GM13976 (cell line): Measurements from ENCODE around the gene C22orf23.

Source experiments
- DNase-seq: peaks from one replicate; pipeline ENCODE4 v3.0.0; 2012; ENCODE audit warnings: low spot score
- in situ Hi-C: fragments of 300-500 bp; cut with MboI; formaldehyde crosslinking; loops from one replicate; pipeline ENCODE4 v1.12.0; 2022; ENCODE audit warnings: low sequenced_read_pairs, mixed read lengths, inconsistent platforms; ENCODE audit not compliant: unreplicated experiment
- TF ChIP-seq, protein P1 (sequence below): IDR thresholded peaks from 2 replicates; pipeline ENCODE4 v1.5.1; 2012; ENCODE audit warnings: borderline replicate concordance, mild to moderate bottlenecking; ENCODE audit not compliant: insufficient read depth; ENCODE audit errors: extremely low read depth, missing control alignments, control extremely low read depth

Gene C22orf23

DNA sequence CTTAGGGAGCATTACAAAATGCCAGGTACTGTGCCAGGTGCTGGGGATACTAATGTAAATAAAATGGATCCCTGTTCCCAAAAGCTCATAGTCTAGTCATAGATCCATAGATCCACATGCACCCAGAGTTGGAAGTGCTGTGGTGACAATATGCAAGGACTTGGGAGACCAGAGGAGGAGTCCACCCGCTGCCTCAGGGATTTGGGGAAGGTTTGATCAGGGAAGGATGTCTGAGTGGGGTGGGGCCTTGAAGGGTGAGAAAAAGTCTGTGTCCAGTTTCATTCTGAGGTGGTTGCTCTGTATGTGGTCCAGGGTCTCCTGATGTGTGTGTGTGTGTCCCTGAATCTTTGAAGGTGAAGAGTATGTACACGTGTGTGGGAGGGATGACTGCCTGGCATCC is 21.8 kb upstream of the C22orf23 start:
- in situ Hi-C loops = no loop called here
- DNase-seq = no peak
- TF ChIP-seq, protein P1, sequence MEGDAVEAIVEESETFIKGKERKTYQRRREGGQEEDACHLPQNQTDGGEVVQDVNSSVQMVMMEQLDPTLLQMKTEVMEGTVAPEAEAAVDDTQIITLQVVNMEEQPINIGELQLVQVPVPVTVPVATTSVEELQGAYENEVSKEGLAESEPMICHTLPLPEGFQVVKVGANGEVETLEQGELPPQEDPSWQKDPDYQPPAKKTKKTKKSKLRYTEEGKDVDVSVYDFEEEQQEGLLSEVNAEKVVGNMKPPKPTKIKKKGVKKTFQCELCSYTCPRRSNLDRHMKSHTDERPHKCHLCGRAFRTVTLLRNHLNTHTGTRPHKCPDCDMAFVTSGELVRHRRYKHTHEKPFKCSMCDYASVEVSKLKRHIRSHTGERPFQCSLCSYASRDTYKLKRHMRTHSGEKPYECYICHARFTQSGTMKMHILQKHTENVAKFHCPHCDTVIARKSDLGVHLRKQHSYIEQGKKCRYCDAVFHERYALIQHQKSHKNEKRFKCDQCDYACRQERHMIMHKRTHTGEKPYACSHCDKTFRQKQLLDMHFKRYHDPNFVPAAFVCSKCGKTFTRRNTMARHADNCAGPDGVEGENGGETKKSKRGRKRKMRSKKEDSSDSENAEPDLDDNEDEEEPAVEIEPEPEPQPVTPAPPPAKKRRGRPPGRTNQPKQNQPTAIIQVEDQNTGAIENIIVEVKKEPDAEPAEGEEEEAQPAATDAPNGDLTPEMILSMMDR = no peak

DNA sequence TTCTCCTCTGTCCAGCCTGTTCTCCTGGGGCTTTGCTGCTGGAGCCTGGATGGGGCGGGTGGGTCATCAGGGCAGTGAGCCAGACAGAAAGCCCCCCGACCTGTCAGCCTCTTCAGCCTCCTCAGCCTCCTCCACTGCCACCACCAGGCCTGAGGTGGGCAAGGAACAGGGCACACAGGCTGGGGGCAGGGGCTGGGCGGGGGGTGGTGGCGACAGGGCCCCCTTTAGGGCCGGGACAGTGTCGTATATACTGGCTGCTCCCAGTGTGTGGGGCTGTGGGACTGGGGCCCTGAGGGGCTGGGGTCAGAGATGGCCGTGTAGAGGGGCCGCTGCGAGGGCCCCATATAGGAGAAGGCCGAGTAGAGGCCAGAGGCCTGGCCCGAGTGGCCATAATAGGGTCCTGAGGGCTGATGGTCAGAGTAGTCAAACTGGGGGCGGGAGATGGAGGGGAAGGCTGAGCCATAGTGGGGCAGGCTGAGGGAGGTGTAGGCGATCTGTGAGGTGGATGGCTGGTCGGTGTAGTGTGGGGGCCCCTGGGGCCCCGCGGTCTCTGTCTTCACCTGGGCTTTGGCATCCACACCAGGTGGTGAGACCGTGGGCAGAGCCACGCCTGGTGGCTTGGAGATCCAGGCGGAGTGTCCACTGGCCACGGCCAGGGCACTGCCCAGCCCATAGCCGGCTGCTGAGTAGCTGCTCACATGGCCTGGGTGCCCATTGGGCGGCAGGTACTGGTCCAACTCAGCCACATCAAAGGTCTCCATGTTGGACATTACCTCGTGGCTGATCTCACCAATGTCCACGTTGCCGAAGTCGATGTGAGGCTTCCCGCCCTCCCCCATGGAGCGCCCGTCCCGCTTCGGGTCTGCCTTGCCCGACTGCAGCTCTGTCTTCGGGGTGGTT is 20.1 kb upstream of the C22orf23 start:
- in situ Hi-C loops = no loop called here
- no peak for DNase-seq
- TF ChIP-seq, protein P1 = no peak

DNA sequence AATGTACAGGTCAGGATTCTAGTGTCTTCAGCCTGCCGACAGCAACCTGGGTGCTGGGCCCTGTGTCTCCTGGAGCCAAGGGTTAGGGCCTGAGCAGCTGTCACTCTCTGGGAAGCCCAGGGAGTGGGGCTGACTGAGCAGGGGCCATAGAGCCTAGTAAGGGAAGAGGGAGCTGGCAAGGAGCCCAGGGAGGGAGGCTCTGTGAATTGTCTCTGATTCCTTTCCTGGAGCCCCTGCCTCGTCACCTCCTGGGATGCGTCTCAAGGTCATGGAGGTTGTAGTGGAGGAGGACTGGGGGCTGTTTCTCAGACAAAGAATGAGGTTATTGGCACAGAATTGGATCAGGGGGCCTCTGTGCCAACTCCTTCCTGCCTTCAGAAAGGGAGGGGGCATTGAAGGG is 19.1 kb upstream of the C22orf23 start:
- in situ Hi-C loops = no loop called here
- TF ChIP-seq, protein P1 = no peak
- DNase-seq = no peak

DNA sequence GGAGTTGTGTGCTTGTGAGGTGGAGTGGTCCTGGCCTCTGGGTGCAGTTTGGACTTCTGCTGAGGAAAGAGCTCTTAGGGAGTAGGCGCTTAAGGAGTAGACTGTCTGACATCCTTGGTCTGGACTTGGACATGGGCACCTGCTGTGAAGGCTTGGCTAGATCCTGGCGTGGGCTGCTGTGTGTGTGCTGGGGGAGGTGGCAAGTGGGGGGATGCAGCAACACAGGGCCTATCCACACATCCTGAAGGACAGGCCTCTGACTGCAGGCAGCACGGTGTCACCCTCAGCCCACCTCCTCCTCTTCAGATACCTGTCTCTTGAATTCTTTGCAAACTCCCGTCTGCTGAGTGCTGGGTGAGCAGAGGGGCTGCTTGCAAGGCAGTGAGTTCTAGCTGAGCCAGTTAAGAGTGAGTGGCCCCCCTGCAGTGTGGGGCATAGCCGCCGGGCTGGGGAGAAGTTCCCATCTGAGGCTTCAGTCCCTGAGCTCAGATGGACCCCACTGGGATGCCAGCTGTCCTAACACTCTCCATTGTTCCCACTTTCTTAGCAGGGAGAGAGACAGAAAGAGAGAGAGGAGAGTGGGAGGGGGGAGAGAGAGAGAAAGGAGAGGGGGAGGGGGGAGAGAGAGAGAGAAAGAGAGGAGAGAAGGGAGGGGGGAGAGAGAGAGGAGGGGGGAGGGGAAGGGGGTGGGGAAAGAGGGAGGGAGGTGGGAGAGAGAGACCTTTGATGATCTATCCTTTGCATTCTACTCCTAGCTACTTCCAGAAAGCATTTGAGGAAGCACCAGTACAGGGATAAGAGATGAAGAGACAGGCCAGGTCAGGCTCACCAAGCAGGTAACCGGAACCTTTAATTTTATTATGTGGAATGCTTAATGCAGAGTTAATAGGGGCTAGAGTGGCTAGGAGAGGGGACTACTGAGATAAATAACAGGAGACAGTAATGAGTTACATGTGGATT is 18.4 kb upstream of the C22orf23 start:
- TF ChIP-seq, protein P1 = no peak

DNA sequence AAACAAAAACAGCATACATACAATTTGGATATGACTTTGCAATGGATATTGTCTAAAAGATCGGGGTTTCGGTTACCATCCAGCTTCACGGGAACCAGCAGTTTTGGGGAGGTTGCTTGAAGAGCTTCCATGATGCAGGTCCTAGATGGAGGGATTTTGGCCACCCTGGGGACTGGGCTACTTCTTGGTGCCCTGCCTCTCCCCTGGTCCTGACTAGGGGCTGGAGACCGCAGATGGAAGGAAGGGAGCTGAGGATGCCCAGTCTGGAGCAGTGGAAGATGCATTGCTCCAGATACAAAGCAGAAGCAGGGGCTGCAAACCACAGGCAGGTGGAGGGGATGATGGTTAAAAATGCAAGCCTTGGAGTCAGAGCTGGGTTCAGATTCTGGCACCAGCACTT is 17.5 kb upstream of the C22orf23 start:
- DNase-seq = no peak
- TF ChIP-seq, protein P1 = no peak
- in situ Hi-C loops = no loop called here

More for the DNA sequence above, 18.4 kb upstream of the C22orf23 start:
- DNase-seq = no peak
- in situ Hi-C loops = no loop called here
